ENCODE measurements around the gene OR4C12.
"Not testable (repeated sequence)": the region's sequence is repeated elsewhere in the genome, so short reads cannot be mapped to it uniquely, and the experiment has no call there.

DNA sequence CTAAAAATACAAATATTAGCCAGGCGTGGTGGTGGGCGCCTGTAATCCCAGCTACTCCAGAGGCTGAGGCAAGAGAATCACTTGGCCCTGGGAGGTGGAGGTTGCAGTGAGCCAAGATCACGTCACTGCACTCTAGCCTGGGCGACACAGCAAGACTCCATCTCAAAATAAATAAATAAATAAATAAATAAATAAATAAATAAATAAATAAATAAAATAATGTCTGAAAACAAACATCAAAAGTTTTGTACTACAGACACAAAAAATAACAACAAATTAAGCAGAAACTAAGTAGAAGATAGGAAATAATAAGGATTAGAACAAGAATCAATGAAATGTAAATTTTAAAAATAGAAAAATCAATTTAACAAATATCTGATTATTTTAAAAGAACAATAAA lies 8.9 kb downstream of the OR4C12 start:
- TF ChIP-seq, protein P1, sequence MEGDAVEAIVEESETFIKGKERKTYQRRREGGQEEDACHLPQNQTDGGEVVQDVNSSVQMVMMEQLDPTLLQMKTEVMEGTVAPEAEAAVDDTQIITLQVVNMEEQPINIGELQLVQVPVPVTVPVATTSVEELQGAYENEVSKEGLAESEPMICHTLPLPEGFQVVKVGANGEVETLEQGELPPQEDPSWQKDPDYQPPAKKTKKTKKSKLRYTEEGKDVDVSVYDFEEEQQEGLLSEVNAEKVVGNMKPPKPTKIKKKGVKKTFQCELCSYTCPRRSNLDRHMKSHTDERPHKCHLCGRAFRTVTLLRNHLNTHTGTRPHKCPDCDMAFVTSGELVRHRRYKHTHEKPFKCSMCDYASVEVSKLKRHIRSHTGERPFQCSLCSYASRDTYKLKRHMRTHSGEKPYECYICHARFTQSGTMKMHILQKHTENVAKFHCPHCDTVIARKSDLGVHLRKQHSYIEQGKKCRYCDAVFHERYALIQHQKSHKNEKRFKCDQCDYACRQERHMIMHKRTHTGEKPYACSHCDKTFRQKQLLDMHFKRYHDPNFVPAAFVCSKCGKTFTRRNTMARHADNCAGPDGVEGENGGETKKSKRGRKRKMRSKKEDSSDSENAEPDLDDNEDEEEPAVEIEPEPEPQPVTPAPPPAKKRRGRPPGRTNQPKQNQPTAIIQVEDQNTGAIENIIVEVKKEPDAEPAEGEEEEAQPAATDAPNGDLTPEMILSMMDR (IDR thresholded peaks at IDR 0.05), result not testable (repeated sequence)
- TF ChIP-seq EZH2, EZH2phosphoT487 (IDR thresholded peaks at IDR 0.05): not testable (repeated sequence)

Measured in neural progenitor cell (in vitro differentiated cells).